GM23338 (cell line): Measurements from ENCODE around the gene GKN1. TPM values are rescaled to one million over a fixed set of nuclear protein-coding genes. Genes with fewer than 3 reads are reported as not detected.

ENCODE experiments used
- ATAC-seq: fragments of 200-7000 bp; cut with Tn5 transposase; 3 replicates; pipeline ENCODE4 v1.9.1; 2020
- DNase-seq: peaks from one replicate; pipeline ENCODE4 v3.0.0-alpha.2; 2015; ENCODE audit warnings: low spot score
- H2AFZ ChIP-seq: fragments of 200-600 bp; sonication (generic); 2 replicates; pipeline ENCODE4 v1.8.0; 2016; ENCODE audit warnings: antibody characterized with exemption, mild to moderate bottlenecking, moderate library complexity
- H3F3A ChIP-seq: fragments of 200-600 bp; sonication (generic); replicated peaks from 2 replicates; pipeline ENCODE4 v1.8.0; 2017; ENCODE audit warnings: antibody characterized with exemption, mixed run types, low read depth
- H3K27ac ChIP-seq: fragments of 200-600 bp; sonication (generic); 2 replicates; pipeline ENCODE4 v1.6.1; 2016; ENCODE audit warnings: low read depth
- H3K27me3 ChIP-seq: fragments of 200-600 bp; sonication (generic); 2 replicates; pipeline ENCODE4 v1.8.0; 2016; ENCODE audit warnings: mild to moderate bottlenecking, mixed run types, moderate library complexity; ENCODE audit not compliant: insufficient read depth
- H3K36me3 ChIP-seq: fragments of 200-600 bp; sonication (generic); 2 replicates; pipeline ENCODE4 v1.8.0; 2016; ENCODE audit warnings: mild to moderate bottlenecking; ENCODE audit not compliant: insufficient read depth
- H3K4me1 ChIP-seq: fragments of 200-600 bp; sonication (generic); 2 replicates; pipeline ENCODE4 v1.8.0; 2016; ENCODE audit warnings: mild to moderate bottlenecking, moderate library complexity; ENCODE audit not compliant: insufficient read depth
- H3K4me2 ChIP-seq: fragments of 200-600 bp; sonication (generic); 2 replicates; pipeline ENCODE4 v1.7.1; 2017; ENCODE audit warnings: mixed run types
- H3K4me3 ChIP-seq: fragments of 200-600 bp; sonication (generic); 2 replicates; pipeline ENCODE4 v1.6.1; 2016; ENCODE audit warnings: mixed run types
- H3K79me2 ChIP-seq: fragments of 200-600 bp; sonication (generic); replicated peaks from 2 replicates; pipeline ENCODE4 v1.8.0; 2017; ENCODE audit warnings: mild to moderate bottlenecking; ENCODE audit not compliant: insufficient read depth
- H3K9me2 ChIP-seq: fragments of 200-600 bp; sonication (generic); 2 replicates; pipeline ENCODE4 v1.8.0; 2017; ENCODE audit not compliant: insufficient read depth
- H4K20me1 ChIP-seq: fragments of 200-600 bp; sonication (generic); replicated peaks from 2 replicates; pipeline ENCODE4 v1.8.0; 2017; ENCODE audit warnings: mild to moderate bottlenecking; ENCODE audit not compliant: insufficient read depth
- H3K27ac Mint-ChIP-seq: 2 replicates; pipeline ENCODE4 v1.8.0; 2020; ENCODE audit warnings: inconsistent platforms, mild to moderate bottlenecking, moderate library complexity, mixed read lengths
- H3K27me3 Mint-ChIP-seq: 3 replicates; pipeline ENCODE4 v1.8.0; 2022; ENCODE audit warnings: low read depth, mild to moderate bottlenecking, moderate library complexity, mixed read lengths, inconsistent platforms; ENCODE audit not compliant: insufficient read depth, poor library complexity
- H3K36me3 Mint-ChIP-seq: 3 replicates; pipeline ENCODE4 v1.8.0; 2021; ENCODE audit warnings: low read depth, mild to moderate bottlenecking, inconsistent platforms, moderate library complexity, mixed read lengths
- H3K4me1 Mint-ChIP-seq: 3 replicates; pipeline ENCODE4 v1.8.0; 2020; ENCODE audit warnings: mild to moderate bottlenecking, inconsistent platforms, mixed read lengths
- H3K4me3 Mint-ChIP-seq: 3 replicates; pipeline ENCODE4 v1.8.0; 2021; ENCODE audit warnings: moderate library complexity, mild to moderate bottlenecking, inconsistent platforms, mixed read lengths
- H3K9me3 Mint-ChIP-seq: 3 replicates; pipeline ENCODE4 v1.8.0; 2020; ENCODE audit warnings: moderate library complexity, mild to moderate bottlenecking, inconsistent platforms, mixed read lengths
- CREB1 ChIP-seq: fragments of 250-450 bp; sonication (Bioruptor Pico); IDR thresholded peaks from 2 replicates; pipeline ENCODE4 v1.5.0; 2020; ENCODE audit warnings: low read depth, mild to moderate bottlenecking, moderate library complexity
- EZH2phosphoT487 ChIP-seq: fragments of 200-600 bp; sonication (generic); IDR thresholded peaks from one replicate; pipeline ENCODE4 v1.8.1; 2018; ENCODE audit warnings: antibody characterized with exemption; ENCODE audit not compliant: unreplicated experiment
- JUNB ChIP-seq: IDR thresholded peaks from one replicate; pipeline ENCODE4 v1.6.1; 2016; ENCODE audit warnings: antibody characterized with exemption; ENCODE audit not compliant: unreplicated experiment
- NANOG ChIP-seq: IDR thresholded peaks from 2 replicates; pipeline ENCODE4 v1.6.1; 2016; ENCODE audit warnings: antibody characterized with exemption, borderline replicate concordance
- POLR2AphosphoS5 ChIP-seq: IDR thresholded peaks from 2 replicates; pipeline ENCODE4 v1.6.1; 2016; ENCODE audit warnings: antibody characterized with exemption, low read depth
- STAT1 ChIP-seq: IDR thresholded peaks from one replicate; pipeline ENCODE4 v1.6.1; 2016; ENCODE audit warnings: antibody characterized with exemption; ENCODE audit not compliant: unreplicated experiment
- ZNF114 ChIP-seq: fragments of 250-450 bp; sonication (Bioruptor Pico); IDR thresholded peaks from 2 replicates; pipeline ENCODE4 v1.5.0; 2020; ENCODE audit warnings: mild to moderate bottlenecking, moderate library complexity
- ZNF331 ChIP-seq: fragments of 250-450 bp; sonication (Bioruptor Pico); IDR thresholded peaks from 2 replicates; pipeline ENCODE4 v1.5.0; 2020; ENCODE audit warnings: low read depth, mild to moderate bottlenecking, moderate library complexity
- polyA plus RNA-seq: library from polyadenylated mRNA; unstranded; fragments of >200 nt; fragmentation: Nextera tagmentation; extraction: Ambion mirVana; gene quantifications from 2 replicates; pipeline ENCODE4 v1.2.1, GENCODE V29; 2016
- total RNA-seq: library from RNA; depleted of rRNA; stranded (reverse); fragments of >200 nt; shearing (Covaris generic); gene quantifications from 2 replicates; pipeline ENCODE4 v1.2.3, GENCODE V29; 2014
- TF ChIP-seq, protein P1 (sequence below): fragments of 250-450 bp; sonication (Bioruptor Pico); IDR thresholded peaks from 2 replicates; pipeline ENCODE4 v1.5.0; 2020; ENCODE audit warnings: mild to moderate bottlenecking, moderate library complexity
- TF ChIP-seq, protein P2 (sequence below): IDR thresholded peaks from one replicate; pipeline ENCODE4 v1.6.1; 2018; ENCODE audit warnings: antibody characterized with exemption; ENCODE audit not compliant: unreplicated experiment
- TF ChIP-seq, protein P3 (sequence below), 2 experiments: fragments of 200-600 bp in 1 of 2; sonication (generic) in 1 of 2; conservative IDR thresholded peaks; 2 replicates each; pipeline versions ENCODE4 v1.5.1 to v1.6.1; 2016 to 2017; ENCODE audit warnings: antibody characterized with exemption in 2 of 2, low read depth in 2 of 2, mild to moderate bottlenecking in 2 of 2, moderate library complexity in 1 of 2
- TF ChIP-seq, protein P4 (sequence below): IDR thresholded peaks from 2 replicates; pipeline ENCODE4 v1.6.1; 2016; ENCODE audit warnings: antibody characterized with exemption

GKN1 gene
- total and polyA plus RNA-seq, 2 experiments from 2014 or later = not detected

DNA sequence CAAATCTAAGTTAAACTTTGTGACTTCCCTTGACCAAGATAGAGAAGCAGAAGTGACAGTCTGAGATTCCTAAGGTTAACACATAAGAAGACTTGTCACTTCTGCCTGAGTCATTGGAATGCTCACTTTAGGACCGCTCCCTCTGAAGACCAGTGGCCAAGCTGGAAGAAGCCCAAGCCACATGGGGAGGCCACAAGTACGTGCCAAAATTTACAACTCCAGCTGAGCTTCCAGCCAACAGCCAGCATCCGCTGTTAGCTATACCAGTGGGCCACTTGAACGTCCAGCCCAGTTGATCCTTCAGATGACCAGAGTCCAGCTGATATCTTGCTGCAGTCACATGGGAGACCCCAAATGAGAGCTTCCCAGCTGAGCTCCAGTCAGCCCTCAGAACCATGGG is 20.4 kb downstream of the GKN1 start:
- no peak for ATAC-seq
- Histone ChIP-seq H2AFZ (no peak overlapping the region), H3K4me3 (no peak overlapping the region), H3K4me1 (no peaks in the 10 kb centered on the region), H3F3A (no peaks in the 10 kb centered on the region), H3K4me2 (no peak overlapping the region), H4K20me1 (no peaks in the 10 kb centered on the region), H3K27ac (no peak overlapping the region), H3K79me2 (no peaks in the 10 kb centered on the region), H3K36me3 (no peaks in the 10 kb centered on the region), H3K27me3 (no peaks in the 10 kb centered on the region), H3K9me2 (no peaks in the 10 kb centered on the region)
- Mint-ChIP-seq H3K27me3 (peaks cover 2% of the 10 kb centered on the region), H3K27ac (no peak overlapping the region), H3K36me3 (no peaks in the 10 kb centered on the region), H3K4me1 (no peaks in the 10 kb centered on the region; the same call in 2 of the 3 replicates), H3K9me3 (no peaks in the 10 kb centered on the region), H3K4me3 (no peak overlapping the region)
- TF ChIP-seq, protein P1, sequence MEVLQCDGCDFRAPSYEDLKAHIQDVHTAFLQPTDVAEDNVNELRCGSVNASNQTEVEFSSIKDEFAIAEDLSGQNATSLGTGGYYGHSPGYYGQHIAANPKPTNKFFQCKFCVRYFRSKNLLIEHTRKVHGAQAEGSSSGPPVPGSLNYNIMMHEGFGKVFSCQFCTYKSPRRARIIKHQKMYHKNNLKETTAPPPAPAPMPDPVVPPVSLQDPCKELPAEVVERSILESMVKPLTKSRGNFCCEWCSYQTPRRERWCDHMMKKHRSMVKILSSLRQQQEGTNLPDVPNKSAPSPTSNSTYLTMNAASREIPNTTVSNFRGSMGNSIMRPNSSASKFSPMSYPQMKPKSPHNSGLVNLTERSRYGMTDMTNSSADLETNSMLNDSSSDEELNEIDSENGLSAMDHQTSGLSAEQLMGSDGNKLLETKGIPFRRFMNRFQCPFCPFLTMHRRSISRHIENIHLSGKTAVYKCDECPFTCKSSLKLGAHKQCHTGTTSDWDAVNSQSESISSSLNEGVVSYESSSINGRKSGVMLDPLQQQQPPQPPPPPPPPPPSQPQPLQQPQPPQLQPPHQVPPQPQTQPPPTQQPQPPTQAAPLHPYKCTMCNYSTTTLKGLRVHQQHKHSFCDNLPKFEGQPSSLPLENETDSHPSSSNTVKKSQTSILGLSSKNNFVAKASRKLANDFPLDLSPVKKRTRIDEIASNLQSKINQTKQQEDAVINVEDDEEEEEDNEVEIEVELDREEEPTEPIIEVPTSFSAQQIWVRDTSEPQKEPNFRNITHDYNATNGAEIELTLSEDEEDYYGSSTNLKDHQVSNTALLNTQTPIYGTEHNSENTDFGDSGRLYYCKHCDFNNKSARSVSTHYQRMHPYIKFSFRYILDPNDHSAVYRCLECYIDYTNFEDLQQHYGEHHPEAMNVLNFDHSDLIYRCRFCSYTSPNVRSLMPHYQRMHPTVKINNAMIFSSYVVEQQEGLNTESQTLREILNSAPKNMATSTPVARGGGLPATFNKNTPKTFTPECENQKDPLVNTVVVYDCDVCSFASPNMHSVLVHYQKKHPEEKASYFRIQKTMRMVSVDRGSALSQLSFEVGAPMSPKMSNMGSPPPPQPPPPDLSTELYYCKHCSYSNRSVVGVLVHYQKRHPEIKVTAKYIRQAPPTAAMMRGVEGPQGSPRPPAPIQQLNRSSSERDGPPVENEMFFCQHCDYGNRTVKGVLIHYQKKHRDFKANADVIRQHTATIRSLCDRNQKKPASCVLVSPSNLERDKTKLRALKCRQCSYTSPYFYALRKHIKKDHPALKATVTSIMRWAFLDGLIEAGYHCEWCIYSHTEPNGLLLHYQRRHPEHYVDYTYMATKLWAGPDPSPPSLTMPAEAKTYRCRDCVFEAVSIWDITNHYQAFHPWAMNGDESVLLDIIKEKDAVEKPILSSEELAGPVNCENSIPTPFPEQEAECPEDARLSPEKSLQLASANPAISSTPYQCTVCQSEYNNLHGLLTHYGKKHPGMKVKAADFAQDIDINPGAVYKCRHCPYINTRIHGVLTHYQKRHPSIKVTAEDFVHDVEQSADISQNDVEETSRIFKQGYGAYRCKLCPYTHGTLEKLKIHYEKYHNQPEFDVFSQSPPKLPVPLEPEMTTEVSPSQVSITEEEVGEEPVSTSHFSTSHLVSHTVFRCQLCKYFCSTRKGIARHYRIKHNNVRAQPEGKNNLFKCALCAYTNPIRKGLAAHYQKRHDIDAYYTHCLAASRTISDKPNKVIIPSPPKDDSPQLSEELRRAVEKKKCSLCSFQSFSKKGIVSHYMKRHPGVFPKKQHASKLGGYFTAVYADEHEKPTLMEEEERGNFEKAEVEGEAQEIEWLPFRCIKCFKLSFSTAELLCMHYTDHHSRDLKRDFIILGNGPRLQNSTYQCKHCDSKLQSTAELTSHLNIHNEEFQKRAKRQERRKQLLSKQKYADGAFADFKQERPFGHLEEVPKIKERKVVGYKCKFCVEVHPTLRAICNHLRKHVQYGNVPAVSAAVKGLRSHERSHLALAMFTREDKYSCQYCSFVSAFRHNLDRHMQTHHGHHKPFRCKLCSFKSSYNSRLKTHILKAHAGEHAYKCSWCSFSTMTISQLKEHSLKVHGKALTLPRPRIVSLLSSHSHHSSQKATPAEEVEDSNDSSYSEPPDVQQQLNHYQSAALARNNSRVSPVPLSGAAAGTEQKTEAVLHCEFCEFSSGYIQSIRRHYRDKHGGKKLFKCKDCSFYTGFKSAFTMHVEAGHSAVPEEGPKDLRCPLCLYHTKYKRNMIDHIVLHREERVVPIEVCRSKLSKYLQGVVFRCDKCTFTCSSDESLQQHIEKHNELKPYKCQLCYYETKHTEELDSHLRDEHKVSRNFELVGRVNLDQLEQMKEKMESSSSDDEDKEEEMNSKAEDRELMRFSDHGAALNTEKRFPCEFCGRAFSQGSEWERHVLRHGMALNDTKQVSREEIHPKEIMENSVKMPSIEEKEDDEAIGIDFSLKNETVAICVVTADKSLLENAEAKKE = no peak
- TF ChIP-seq CREB1 = no peak
- TF ChIP-seq, protein P2, sequence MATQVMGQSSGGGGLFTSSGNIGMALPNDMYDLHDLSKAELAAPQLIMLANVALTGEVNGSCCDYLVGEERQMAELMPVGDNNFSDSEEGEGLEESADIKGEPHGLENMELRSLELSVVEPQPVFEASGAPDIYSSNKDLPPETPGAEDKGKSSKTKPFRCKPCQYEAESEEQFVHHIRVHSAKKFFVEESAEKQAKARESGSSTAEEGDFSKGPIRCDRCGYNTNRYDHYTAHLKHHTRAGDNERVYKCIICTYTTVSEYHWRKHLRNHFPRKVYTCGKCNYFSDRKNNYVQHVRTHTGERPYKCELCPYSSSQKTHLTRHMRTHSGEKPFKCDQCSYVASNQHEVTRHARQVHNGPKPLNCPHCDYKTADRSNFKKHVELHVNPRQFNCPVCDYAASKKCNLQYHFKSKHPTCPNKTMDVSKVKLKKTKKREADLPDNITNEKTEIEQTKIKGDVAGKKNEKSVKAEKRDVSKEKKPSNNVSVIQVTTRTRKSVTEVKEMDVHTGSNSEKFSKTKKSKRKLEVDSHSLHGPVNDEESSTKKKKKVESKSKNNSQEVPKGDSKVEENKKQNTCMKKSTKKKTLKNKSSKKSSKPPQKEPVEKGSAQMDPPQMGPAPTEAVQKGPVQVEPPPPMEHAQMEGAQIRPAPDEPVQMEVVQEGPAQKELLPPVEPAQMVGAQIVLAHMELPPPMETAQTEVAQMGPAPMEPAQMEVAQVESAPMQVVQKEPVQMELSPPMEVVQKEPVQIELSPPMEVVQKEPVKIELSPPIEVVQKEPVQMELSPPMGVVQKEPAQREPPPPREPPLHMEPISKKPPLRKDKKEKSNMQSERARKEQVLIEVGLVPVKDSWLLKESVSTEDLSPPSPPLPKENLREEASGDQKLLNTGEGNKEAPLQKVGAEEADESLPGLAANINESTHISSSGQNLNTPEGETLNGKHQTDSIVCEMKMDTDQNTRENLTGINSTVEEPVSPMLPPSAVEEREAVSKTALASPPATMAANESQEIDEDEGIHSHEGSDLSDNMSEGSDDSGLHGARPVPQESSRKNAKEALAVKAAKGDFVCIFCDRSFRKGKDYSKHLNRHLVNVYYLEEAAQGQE = no peak
- TF ChIP-seq POLR2AphosphoS5 = no peak
- TF ChIP-seq, protein P3, sequence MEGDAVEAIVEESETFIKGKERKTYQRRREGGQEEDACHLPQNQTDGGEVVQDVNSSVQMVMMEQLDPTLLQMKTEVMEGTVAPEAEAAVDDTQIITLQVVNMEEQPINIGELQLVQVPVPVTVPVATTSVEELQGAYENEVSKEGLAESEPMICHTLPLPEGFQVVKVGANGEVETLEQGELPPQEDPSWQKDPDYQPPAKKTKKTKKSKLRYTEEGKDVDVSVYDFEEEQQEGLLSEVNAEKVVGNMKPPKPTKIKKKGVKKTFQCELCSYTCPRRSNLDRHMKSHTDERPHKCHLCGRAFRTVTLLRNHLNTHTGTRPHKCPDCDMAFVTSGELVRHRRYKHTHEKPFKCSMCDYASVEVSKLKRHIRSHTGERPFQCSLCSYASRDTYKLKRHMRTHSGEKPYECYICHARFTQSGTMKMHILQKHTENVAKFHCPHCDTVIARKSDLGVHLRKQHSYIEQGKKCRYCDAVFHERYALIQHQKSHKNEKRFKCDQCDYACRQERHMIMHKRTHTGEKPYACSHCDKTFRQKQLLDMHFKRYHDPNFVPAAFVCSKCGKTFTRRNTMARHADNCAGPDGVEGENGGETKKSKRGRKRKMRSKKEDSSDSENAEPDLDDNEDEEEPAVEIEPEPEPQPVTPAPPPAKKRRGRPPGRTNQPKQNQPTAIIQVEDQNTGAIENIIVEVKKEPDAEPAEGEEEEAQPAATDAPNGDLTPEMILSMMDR (conservative IDR thresholded peaks at IDR 0.05; ENCODE audit: low read depth in 2 of 2) = no peak
- no peak for TF ChIP-seq ZNF114 (CRISPR knock-in tag)
- no peak for TF ChIP-seq EZH2phosphoT487
- TF ChIP-seq NANOG = no peak
- TF ChIP-seq STAT1 = no peak
- TF ChIP-seq ZNF331 = no peak
- TF ChIP-seq, protein P4, sequence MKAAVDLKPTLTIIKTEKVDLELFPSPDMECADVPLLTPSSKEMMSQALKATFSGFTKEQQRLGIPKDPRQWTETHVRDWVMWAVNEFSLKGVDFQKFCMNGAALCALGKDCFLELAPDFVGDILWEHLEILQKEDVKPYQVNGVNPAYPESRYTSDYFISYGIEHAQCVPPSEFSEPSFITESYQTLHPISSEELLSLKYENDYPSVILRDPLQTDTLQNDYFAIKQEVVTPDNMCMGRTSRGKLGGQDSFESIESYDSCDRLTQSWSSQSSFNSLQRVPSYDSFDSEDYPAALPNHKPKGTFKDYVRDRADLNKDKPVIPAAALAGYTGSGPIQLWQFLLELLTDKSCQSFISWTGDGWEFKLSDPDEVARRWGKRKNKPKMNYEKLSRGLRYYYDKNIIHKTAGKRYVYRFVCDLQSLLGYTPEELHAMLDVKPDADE = no peak
- no peak for TF ChIP-seq JUNB
- DNase-seq = no peak
